H1 (cell line): ENCODE measurements around the gene CST5.

ENCODE experiments used
- ATF3 ChIP-seq: IDR thresholded peaks from 2 replicates; pipeline ENCODE4 v1.6.1; 2011; ENCODE audit warnings: low read depth, mild to moderate bottlenecking, low read length; ENCODE audit not compliant: insufficient read depth
- EP300 ChIP-seq, 2 experiments: IDR thresholded peaks; 1 replicate in 1 of 2; 2 replicates in 1 of 2; pipeline ENCODE4 v1.6.1; 2011 to 2012; ENCODE audit warnings: low read depth in 2 of 2, low read length in 2 of 2, mild to moderate bottlenecking in 2 of 2, borderline replicate concordance in 1 of 2, inconsistent platforms in 1 of 2, moderate library complexity in 1 of 2
- HDAC2 ChIP-seq, 2 experiments: fragments of 300-600 bp in 1 of 2; sonication (generic) in 1 of 2; IDR thresholded peaks; 2 replicates each; pipeline ENCODE4 v1.6.1; 2011 to 2012; ENCODE audit warnings: low read depth in 2 of 2, low read length in 2 of 2, mild to moderate bottlenecking in 2 of 2, moderate library complexity in 2 of 2, borderline replicate concordance in 1 of 2, inconsistent platforms in 1 of 2
- POLR2A ChIP-seq, 2 experiments: IDR thresholded peaks; 1 replicate in 1 of 2; 2 replicates in 1 of 2; pipeline ENCODE4 v1.6.1; 2011; ENCODE audit warnings: low read depth in 2 of 2, low read length in 2 of 2, mild to moderate bottlenecking in 2 of 2; ENCODE audit errors: control extremely low read depth in 1 of 2
- TF ChIP-seq, protein P1 (sequence below), 3 experiments: IDR thresholded peaks; 1 replicate in 2 of 3; 2 replicates in 1 of 3; pipeline versions ENCODE4 v1.5.1 to v1.6.1; 2011; ENCODE audit warnings: low read length in 3 of 3, mild to moderate bottlenecking in 3 of 3, inconsistent platforms in 2 of 3, low read depth in 1 of 3, moderate library complexity in 1 of 3; ENCODE audit not compliant: insufficient read depth in 1 of 3; ENCODE audit errors: control extremely low read depth in 1 of 3

DNA sequence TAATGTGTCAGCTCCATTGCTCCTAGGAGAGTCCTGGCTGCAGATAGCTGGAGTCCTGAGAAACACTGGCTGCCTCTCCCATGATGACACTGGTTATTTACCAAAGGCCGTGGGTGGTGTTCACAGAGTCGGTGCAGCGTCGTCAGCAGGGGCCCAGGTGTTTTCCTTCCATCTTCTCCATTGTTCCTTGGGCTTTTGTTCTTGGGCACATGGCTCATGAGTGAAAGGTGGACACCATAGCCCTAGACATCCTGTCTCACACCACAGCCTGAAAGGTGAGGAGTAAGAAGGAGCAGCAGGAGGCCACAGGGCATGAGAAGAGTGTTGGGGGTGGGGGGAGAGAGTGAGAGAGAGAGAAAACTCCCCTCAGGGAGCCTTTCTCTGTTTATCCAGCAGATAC lies 9.1 kb downstream of the CST5 start:
- TF ChIP-seq, protein P1, sequence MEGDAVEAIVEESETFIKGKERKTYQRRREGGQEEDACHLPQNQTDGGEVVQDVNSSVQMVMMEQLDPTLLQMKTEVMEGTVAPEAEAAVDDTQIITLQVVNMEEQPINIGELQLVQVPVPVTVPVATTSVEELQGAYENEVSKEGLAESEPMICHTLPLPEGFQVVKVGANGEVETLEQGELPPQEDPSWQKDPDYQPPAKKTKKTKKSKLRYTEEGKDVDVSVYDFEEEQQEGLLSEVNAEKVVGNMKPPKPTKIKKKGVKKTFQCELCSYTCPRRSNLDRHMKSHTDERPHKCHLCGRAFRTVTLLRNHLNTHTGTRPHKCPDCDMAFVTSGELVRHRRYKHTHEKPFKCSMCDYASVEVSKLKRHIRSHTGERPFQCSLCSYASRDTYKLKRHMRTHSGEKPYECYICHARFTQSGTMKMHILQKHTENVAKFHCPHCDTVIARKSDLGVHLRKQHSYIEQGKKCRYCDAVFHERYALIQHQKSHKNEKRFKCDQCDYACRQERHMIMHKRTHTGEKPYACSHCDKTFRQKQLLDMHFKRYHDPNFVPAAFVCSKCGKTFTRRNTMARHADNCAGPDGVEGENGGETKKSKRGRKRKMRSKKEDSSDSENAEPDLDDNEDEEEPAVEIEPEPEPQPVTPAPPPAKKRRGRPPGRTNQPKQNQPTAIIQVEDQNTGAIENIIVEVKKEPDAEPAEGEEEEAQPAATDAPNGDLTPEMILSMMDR (IDR thresholded peaks at IDR 0.05; ENCODE audit: control extremely low read depth in 1 of 3, insufficient read depth in 1 of 3, low read depth in 1 of 3, low read length in 3 of 3): no peak
- TF ChIP-seq ATF3 (no peak), EP300 (IDR thresholded peaks at IDR 0.05; ENCODE audit: borderline replicate concordance in 1 of 2, low read depth in 2 of 2, low read length in 2 of 2) (no peak), POLR2A (IDR thresholded peaks at IDR 0.05; ENCODE audit: control extremely low read depth in 1 of 2, low read depth in 2 of 2, low read length in 2 of 2) (no peak), HDAC2 (IDR thresholded peaks at IDR 0.05; ENCODE audit: borderline replicate concordance in 1 of 2, low read depth in 2 of 2, low read length in 2 of 2) (no peak)
